NCI-H460 (cell line): ENCODE results near the gene LEAP2. TPM values are rescaled to one million over a fixed set of nuclear protein-coding genes. Genes with fewer than 3 reads are reported as not detected.

ENCODE experiments used
- DNase-seq: peaks from one replicate; pipeline ENCODE4 v3.0.0-alpha.2; 2016; ENCODE audit warnings: low read depth; ENCODE audit errors: extremely low read depth
- total RNA-seq: library from RNA; depleted of rRNA; stranded (reverse); fragments of >200 nt; shearing (Covaris generic); gene quantifications from 2 replicates; pipeline ENCODE4 v1.2.3, GENCODE V29; 2014

The LEAP2 gene
- total RNA-seq, 1 experiment from 2014 or later = 1.6 TPM

DNA sequence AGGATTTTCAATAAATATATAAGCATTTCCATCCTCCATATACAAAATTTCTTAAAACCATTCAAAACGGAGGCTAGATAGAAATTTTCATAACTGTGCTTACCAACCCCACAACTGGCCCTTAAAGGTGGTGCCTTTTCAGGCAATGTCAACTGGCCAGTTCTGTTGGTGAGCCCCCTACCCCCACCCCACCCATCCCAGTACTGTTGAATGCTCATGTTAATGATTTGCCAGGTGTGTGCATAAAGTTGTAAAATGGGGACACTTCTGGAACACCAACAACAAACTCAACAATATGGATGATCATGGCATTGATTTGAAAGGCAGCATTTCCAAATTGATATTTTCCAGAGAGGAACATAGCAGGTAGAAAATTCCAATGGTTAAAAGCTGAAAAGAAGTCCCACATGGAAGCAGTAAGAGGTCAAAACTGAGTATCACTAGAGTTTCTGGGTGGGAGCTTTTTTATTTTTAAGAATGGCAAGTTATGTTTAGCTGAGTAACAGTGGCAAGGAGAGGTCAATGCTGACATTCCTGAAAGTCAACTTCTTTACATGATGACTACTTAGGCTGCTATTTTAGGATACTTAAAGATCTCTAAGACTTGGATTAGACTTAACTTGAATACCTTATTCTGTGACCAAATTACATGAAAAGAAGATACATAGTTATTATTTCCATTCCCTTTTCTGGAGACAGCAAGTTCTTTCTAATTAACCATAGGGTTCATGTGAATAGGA, 2.7 kb downstream of the LEAP2 start:
- no peak for DNase-seq

GRCh38 chr5:132877466-132877865, 4.0 kb downstream of the LEAP2 start:
- DNase-seq = no peak

DNA sequence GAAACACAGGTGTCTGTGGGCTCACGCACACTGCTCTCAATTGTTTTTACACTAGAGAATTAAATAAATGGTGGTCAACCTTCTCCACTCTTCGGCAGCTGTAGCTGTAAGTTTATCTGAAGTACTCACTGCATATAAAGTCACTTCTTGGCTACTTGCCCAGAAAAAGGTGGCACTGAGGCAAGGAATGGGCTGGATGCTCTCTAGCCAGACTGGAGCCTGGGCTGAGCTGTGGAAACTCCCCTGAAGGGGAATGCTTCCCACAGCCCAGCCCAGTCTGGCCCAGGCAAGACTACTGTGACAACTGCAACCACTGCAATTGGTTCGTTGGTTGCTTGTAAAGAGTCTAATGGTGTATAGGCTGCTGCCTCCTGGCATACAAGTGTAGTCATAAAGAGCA, 4.5 kb downstream of the LEAP2 start:
- DNase-seq = no peak

DNA sequence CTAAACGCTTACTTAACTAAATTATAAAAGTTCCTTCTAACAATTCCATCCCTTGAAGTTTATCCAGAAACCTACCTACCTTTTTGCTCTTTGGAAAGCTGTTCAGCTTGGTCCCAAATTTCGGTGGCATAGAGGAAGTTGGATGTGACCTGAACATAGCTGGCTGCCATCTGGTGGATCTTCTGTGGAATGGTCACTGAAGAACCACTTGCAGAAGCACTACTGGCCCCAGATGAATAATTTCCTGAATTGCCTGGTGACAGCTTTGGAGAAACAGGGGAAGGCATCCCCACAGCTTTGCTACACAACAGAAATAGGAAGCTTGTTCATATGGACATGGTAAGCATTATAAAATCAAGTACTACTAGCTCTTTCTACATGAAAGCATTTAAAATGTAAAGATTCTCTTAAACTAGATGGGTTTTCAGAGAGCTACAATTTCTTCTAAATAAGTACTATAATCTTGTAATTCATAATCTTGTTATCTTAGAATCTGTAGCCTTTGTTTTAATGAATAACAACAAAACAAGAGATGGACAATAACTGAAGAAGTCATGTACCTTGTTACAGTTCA, 9.9 kb downstream of the LEAP2 start:
- DNase-seq = peak; percentile 59

DNA sequence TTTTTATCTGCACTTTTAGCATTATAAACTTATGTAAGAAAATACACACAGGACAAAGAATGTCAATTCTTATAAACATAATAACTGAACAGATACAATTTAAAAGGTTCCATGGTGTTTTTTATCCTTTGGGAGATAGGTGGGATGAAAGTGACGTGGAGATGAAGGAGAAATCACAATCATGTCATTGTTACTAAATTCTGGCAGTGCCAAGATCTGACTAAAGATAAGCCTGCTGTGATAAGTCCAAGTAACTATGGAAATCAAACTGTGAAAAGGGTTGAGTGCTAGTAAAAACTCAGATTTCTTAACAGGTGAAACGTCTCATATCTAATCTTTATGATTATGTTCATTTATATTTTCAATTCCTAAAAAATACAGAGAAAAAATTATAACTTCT, 11.1 kb downstream of the LEAP2 start:
- no peak for DNase-seq

GRCh38 chr5:132886064-132886823, 12.8 kb downstream of the LEAP2 start:
- no peak for DNase-seq

DNA sequence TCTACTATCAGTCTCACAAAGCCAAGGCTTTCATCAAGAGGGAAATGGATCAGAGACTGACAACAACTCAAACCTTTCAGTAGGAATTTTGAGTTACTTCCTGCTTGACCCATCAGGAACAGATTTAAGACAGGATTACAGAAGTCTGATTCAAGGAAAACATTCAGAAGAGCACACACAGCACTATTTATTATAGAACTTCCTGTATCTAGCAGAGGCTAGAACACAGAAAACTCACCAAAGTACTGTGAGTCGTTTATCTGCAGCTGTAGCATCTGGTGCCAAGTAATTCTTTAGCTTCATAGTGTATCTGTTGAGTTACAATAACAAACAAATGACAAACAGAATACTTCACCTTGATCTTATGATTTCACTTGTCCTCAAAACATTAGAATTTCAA, 13.8 kb downstream of the LEAP2 start:
- DNase-seq = no peak

DNA sequence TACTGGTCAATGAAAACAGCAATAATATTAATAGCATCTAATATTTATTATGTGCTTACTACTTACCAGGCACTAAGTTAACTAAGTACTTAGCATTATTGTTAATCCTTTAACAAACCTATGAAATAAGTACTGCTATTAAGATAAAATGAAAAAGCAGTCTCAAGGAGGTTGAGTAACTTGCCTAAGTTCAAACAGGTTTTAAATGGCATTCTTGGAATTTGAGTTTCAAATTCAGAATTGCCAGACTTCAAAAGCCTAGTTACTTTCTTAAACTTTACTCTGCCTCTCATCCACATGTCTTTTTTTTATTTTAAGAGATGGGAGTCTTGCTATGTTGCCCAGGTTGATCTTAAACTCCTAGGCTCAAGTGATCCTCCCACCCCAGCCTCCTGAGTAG, 16.0 kb downstream of the LEAP2 start:
- no peak for DNase-seq

DNA sequence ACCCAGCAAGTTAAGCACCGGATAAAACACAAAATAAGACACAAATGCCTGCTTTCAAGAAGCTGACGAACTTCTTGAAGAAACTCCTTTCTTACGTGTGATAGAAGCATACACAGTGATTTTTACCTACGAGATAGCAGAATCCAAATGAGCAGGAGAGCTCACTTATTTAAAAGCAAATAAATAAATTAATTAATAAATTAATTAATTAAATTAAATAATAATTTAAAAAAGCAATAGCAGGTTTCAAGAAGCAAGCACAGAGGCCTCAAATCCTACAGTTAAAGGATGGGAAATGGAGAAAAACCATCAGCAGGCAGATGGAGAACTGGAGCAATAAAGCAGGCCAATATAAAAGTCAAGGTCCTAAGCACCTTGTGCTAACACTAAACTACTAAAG, 17.3 kb downstream of the LEAP2 start:
- no peak for DNase-seq

GRCh38 chr5:132895719-132896305, 22.3 kb downstream of the LEAP2 start:
- DNase-seq = no peak

- DNase-seq = no peak
Measured at GRCh38 chr5:132896685-132897084, 23.2 kb downstream of the LEAP2 start.

- no peak for DNase-seq
Measured at GRCh38 chr5:132898094-132898493, 24.6 kb downstream of the LEAP2 start.

GRCh38 chr5:132901036-132901435, 27.6 kb downstream of the LEAP2 start:
- no peak for DNase-seq

- no peak for DNase-seq
Measured at GRCh38 chr5:132901730-132902129, 28.3 kb downstream of the LEAP2 start.

DNA sequence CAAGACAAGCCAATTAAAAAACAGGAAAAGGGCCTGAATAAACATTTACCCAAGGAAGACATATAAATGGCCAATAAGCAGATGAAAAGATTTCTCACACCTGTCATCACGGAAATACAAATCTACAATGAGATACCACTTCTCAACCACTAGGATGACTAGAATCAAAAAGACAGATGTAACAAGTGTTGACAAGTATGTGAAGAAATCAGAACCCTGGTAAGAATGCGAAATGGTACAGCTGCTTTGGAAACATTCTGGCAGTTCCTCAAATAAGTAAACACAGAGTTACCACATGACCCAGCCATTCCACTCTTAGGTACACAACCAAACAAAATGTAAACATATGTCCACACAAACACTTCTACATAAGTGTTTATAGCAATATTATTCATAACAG, 32.5 kb downstream of the LEAP2 start:
- DNase-seq = peak; percentile 61

DNA sequence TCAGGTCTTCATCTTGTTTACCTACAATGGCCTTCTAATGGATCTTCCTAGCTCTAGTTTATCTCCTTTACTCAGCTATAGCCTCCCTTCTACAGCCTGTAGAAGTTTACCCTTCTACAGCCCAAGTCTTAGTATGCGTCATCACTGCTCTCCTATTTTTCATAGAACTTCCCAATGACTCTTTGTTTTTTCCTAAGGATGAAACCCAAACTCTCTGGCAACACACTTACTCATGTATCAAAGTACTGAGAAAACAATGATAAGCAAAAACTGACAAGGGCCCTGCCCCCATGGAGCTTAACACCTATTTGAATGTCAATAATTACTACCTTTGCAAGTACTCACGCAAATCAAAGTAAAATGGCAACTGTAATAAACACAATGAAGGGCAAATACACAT, 33.7 kb downstream of the LEAP2 start:
- no peak for DNase-seq

DNA sequence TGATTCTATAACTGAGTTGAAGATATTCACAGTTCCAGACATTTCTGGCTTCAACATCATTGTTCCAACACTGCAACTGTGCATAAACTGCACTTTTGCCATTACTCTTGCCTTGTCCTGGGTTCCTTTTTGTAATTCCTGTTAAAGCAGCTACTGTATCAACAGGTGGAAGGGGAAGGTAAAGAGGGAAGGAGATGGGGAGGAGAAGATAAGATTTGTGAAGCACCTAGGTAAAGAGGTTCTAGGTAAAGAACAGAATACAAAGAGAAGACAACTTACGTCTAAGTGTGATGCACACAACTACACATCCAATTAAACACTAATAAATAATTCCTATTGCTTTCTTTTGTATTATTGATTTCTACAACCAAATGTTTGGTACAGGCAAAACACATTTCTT, 36.2 kb downstream of the LEAP2 start:
- DNase-seq = no peak

DNA sequence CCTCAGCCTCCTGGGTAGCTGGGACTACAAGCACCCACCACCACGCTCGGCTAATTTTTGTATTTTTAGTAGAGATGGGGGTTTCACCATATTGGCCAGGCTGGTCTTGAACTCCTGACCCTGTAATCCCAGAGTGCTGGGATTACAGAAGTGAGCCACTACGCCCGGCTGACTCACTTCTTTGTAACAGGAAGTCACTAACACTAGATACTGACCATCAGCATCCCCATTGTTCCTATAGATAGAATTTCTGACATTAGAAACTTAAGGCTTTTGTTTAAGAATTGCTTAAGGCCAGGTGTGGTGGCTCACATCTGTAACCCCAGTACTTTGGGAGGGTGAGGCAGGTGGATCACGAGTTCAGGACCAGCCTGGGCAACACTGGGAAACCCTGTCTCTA, 42.2 kb downstream of the LEAP2 start:
- DNase-seq = no peak

- DNase-seq = no peak
Measured at GRCh38 chr5:132916086-132916485, 42.6 kb downstream of the LEAP2 start.
